NCI-H460 (cell line): ENCODE measurements around the gene ANKRD7. TPM values are rescaled to one million over a fixed set of nuclear protein-coding genes. Genes with fewer than 3 reads are reported as not detected.

Source experiments
- DNase-seq: peaks from one replicate; pipeline ENCODE4 v3.0.0-alpha.2; 2016; ENCODE audit warnings: low read depth; ENCODE audit errors: extremely low read depth
- polyA plus RNA-seq: library from polyadenylated mRNA; depleted of rRNA; stranded (reverse); fragments of >200 nt; gene quantifications from 2 replicates; pipeline ENCODE4 v1.2.3, GENCODE V29; 2014; cell fraction: nucleus; rRNA removed
- total RNA-seq: library from RNA; depleted of rRNA; stranded (reverse); fragments of >200 nt; shearing (Covaris generic); gene quantifications from 2 replicates; pipeline ENCODE4 v1.2.3, GENCODE V29; 2014; rRNA removed

The ANKRD7 gene, protein sequence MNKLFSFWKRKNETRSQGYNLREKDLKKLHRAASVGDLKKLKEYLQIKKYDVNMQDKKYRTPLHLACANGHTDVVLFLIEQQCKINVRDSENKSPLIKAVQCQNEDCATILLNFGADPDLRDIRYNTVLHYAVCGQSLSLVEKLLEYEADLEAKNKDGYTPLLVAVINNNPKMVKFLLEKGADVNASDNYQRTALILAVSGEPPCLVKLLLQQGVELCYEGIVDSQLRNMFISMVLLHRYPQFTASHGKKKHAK
- total RNA-seq, result 0.64 and 0.66 TPM in 2 replicates
- polyA plus RNA-seq, result 0.90 TPM in 1 of 2 replicates, not detected in the other

DNA sequence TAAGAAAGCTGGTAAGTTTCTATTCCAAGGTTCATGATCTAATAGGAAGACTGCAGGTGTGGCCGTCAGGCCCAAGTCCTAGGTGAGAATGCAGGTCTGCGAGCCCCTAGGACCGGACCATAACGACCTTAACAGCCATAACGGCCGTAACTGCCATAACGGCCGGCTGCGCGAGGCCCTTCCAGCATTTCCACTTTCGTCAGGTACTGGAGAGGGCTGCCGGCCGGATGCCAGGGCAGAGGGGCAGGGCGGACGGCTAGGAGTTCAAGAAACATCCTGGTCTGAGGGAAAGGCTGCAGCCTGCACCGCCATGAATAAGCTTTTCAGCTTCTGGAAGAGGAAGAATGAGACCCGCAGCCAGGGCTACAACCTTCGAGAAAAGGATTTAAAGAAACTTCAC, at the start of gene ANKRD7:
ANKRD7 (plus strand) TSS at position 184 of the 400 bp plus-strand sequence; CDS start at position 311, 127 bp downstream.
- DNase-seq, result no peak

DNA sequence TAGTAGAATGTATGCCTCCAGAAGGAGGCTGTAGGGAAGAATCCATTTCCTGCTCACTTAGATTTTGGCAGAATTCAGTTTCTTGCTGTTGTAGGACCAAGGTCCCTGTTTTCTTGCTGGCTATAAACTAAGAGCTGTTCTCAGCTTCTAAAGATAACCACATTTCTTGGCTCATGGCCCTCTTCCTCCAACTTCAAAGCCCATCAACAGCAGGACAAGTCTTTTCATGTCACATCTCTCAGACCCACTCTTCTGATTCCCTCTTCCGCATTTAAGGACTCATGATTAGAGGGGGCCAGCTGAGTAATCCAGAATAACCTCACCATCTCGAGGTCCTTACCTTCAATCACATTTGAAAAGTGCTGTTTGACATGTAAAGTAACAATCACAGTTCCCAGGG, 48.8 kb upstream of the ANKRD7 start:
- no peak for DNase-seq

DNA sequence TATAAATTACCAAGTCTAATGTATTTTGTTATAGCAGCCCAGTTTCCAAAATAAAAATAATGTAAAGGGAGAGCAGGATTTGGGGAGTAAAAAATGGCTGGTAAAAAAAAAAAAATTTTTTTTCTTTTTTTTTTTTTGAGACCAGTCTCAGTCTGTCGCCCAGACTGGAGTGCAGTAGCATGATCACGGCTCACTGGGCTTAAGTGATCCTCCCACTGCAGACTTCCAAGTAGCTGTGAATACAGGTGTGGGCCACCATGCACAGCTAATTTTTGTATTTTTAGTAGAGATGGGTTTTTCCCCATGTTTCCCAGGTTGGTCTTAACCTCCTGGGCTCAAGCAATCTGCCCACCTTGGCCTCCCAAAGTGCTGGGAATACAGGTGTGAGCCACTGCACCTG, 45.3 kb upstream of the ANKRD7 start:
- DNase-seq, result no peak

DNA sequence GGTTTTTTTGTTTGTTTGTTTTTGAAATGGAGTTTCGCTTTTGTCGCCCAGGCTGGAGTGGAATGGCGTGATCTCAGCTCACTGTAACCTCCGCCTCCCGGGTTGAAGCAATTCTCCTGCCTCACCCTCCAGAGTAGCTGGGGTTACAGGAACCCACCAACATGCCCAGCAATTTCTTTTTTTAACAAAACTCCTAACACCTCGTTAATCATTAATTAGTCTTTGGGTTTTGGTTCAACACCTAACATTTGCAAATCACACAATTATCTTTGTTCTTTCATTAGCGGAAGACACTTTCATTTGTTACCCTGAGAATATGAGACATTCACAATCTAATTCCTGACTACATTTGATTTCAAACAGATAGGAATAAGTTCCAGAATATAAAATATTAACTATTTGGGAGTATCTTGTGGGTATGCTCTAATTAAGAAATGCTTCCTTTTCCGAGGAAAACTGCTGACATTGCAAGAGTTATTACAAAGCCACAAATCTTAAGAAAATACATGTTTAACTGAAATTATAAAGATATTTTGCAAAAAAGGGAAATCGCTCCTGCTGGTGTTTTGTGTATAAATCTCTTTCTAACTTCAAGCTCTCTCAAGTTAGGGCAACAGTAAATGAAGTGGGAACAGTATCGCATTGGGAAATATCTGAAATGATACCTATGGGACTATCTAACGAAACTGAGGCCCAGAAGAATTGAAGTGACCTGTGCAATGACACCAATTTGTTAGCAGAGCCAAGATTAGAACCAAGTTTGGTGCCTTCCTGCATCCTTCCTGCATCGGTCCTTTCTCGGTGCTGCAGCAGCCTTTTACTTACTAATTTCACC, 41.7 kb upstream of the ANKRD7 start:
- no peak for DNase-seq

DNA sequence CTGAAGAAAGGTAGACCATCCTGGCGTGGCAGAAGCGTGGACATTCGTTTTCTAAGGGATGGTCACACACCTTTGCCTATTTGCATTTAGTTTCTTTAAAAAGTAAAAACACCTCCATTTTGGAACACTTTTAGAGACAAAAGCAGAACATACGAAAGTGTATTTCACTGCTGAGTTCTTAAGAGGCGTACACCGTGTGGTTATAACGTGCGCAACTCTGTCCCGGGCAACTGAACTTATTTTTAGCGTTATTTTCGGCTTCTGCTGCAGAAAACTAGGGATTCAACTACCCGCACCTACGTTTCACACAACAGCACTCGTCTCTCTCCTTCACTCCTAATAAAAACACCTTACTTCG, 41.1 kb upstream of the ANKRD7 start:
- DNase-seq, result no peak

DNA sequence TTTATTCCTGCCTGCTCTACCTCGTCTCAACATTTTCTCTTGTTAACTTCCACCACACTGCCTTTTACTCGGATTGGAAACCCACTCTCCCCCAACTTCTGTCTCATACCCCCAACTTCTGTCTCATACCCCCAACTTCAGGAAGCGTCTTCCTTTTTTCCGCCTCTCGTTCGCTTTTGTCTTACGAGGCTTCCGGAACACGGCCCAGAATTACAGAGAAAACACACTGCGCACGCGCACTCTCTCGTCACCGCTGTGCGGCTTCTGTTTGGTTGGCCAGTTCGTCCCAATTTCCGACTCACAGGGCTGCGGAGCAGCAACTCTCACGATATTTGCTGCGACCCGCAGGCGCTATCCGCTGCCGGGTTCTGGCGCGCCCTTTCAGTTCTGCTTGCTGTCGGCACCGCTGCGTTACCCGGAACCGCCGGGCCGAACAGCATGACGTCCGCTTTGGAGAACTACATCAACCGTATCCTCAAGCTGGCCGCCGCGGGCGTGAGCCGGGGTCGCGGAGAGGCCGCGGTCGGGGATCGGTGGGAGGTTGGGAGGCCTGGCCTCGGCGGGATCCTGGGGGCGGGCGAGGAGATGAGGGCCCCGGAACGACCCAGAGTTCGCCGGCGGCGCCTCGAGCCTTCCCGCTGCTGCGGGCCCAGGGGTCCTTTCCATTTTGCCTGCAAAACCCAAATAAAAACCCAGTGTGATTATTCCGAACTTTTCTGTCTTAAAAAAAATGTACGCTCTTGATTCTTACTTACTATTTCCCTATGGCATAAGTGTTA, 40.5 kb upstream of the ANKRD7 start, which contains the start of gene LSM8:
LSM8 (plus strand) TSS at position 379 of the 779 bp plus-strand sequence; CDS start at position 439, 60 bp downstream.
- peak; percentile 98 for DNase-seq

DNA sequence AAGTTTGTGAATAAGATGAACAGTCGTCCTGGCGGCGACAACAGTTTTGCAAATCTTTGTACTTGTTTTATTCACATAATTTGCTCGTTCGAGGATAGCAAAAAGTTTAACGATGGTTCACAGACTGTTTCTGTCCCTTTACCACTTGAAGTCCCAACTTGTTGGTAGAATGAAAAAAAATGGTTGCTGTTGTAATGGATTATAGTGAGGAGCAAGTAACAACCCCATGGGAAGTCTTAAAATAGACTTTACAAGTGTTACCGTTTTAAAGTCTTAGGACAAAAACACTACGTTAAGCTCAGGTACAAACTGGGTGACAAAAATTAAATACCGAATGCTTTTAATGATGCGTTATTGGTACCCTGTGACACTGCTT, 40.0 kb upstream of the ANKRD7 start:
- DNase-seq, result no peak

DNA sequence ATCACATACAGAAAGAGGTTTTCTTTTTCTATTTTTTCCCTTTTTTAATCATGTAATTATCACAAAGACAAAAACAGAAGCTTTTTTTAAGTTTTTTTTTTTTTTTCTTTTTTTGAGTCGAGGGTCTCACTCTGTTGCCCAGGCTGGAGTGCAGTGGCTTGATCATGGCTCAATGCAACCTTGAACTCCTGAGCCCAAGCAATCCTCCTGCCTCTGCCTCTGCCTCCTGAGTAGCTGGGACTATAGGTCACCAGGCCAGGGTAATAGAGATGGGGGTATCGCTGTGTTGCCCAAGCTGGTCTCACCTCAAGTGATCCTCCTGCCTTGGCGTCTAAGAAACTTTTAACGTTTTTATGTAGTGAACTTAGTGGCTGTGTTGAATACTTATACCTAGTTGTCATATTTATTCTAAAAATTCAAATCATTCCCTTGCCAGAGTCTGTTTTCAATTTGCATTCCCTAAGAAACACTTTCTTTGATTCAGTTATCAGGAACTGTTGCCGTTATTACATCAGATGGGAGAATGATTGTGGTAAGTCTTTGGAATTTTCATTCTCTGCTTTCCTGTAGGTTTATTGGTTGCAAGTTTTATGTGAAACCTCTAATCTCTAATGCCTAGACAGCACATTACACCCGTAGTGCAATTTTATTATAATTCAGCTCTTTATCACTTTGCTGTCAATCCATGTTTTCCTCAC, 39.2 kb upstream of the ANKRD7 start:
- DNase-seq, result no peak

DNA sequence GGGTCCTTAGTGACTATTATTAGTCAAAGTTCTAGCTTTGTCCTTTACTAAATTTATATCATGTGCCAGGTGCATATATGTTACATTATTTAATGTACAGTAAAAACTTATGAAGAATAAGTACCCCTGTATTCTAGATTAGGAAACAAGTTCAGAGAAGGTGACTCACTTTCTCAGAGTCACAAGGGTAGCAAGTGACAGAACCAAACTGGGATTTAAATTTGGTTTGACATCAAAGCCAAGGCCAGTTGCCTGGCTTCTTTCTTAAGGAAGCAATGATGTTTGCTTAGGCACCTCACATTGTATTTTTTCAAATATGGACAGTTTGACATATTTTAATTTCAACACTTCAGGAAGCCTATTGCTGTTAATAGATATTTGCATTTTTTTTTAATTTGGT, 38.0 kb upstream of the ANKRD7 start:
- no peak for DNase-seq

DNA sequence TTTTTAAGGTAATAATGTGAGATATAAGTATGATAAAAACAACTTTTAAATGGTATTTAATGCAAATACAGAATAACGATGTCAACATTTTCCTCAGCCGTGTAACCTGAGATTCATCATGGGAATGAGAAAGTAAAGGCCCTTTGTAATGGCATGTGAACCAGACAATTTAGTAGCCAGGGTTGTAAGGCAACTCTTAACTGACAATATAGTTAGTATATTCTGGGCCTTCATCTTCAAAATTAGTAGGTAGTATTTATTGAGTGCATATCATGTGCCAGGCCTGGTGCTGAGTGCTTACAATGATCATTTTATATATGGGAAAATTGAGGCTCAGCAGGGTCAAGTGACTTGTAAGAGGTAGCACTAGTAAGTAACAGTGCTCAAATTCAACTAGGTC, 29.9 kb upstream of the ANKRD7 start:
- DNase-seq, result no peak

DNA sequence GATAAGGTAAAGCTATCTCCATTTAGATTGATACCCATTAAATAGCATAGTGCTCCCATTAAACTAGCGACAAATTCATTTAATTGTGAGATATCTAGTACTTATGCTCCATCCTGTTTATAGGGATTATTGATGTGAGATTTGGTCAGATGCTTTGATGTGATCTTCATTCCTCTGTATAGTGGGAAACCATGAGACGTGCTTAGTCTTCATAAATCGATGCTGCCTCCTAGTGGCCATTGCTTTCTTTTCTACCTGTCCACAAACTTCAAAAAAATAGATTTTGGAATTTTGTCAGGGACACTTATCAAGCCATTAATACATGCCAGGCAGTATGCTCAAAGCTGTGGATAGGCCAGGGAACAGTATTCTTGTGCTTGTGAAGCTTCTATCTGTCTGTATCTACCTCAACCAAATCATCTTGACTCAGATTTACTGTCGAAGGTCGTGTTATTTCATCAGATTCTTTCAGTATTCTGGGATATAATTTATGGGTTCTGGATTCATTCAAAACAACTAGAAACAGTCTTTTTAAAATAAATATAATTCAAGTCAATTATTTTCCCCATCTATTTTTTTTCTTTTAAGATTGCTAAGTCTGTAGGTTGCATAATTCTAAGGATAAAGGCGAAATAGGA, 28.5 kb upstream of the ANKRD7 start:
- peak; percentile 60 for DNase-seq

DNA sequence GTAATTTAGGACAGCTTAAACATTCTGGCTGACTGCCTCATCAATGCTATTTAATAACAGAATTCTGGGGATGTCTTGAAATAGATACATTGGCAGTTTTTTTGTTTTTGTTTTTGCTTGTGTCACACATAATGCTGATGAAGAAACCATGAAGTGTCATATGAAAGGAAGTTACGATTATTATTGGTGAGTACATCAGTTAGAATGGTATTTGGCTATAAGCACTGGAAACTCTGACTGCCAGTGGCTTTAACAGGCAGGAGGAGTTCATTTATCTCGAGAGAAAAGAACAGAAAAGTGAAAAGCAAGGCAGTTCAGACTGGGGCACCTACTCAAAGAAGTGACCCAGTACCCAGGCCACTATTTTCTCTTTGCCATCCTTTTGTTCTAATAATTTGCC, 22.4 kb upstream of the ANKRD7 start:
- DNase-seq, result no peak

DNA sequence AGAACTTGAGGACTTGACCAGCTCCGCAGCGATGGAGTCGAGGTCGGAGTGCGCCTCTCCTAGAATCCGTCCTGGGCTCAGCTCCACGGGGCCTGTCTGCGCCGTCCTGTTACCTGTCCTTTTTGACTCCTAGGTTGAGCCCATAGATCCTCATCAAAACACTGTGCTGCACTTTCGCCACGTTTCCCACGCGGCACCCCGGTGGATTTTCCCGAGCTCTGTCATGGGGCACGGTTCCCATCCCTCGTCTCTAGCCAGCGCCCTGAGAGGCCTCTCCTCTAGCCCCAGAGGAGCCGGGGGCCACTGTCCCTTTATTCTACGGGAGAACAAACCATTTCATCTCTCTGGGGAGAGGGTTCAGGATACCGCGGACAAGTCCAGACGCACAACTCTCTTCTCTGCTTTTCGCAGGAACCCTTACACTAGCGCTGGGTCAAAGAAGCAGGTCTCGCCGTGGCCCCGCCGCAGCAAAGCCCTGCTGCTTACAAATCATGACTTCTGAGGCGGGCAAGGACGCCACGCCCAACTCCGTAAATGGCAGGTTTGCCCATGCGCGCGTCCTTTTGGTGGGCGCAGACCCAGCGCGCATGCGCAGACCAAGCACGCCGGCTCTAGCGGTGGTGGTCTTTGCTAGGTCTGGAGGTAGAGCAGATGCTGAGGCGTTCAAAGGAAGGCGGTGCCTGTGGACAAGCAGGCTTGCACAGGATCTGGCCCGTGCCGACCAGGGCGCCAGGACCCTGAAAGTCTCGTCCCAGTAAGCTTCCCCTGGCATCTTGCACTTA, 10.3 kb upstream of the ANKRD7 start:
- DNase-seq, result peak; percentile 58

DNA sequence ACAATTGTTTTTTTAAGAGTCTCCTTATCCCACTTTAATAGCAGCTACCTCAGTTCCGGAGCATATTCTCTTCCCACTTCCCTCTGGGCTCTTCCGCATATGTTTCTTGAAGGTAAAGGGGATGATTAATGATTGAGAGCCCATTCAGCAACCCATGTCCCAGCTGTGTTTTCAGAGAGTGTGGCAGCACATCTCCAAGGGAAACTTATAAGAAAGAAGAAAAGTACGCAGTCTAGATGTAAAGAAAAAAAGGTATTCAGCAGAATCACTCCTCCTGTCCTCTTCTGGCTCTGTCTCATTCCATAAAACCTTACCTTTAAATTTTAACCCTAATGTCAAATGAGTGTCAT, 9.7 kb upstream of the ANKRD7 start:
- DNase-seq, result no peak

DNA sequence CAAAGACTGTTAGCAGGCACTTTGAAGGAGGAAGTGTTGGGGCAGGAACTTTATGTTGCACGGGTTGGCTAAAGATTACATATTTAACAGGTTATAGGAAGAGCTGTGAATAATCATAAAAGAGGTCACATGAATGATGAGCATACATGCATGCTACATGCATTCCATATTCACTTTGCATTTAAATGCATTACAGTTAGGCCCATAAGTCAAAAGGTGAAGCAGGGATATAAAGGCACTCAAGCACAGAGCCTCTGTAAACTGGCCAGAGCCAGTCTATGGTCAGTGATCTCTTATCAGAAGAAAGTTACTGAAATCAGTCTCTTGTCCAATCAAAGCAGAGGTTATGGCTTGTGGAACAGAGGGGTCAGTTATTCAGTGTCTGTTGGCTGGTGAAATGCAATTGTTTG, 7.3 kb upstream of the ANKRD7 start:
- no peak for DNase-seq

DNA sequence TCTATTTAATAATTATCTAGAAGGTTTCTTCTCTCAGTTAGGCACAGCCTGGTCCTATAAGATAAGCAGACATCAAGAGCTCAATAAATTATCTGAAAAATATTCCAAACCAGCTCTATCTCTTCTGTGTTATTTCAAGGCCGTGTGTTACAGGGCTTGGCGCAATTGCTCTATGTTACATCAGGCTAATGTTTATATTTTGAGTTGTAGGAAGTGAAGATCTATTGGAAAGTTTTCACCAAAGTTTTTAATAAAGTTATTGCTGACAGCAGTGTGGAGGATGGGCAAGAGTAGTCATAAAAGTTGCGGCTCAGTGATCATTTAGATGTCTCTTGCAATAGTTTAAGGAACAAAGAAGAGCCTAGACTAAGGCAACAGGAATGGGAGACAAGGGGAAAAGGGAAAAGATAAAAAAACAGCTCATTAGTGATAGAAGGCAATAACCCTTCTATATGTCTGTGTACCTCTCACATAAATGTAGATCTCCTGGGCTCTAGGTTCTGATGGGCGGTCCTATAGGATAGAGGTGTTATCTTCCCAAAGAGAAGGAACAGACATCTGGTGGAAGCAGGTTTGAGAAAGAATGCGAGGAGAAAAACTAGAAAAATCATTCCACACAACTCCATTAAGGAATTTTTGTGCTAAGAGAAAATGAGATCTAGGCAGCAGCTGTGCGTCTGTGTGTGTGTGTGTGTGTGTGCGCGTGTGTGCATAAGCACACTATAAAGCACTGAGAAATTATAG, 5.9 kb upstream of the ANKRD7 start:
- peak; percentile 30 for DNase-seq

DNA sequence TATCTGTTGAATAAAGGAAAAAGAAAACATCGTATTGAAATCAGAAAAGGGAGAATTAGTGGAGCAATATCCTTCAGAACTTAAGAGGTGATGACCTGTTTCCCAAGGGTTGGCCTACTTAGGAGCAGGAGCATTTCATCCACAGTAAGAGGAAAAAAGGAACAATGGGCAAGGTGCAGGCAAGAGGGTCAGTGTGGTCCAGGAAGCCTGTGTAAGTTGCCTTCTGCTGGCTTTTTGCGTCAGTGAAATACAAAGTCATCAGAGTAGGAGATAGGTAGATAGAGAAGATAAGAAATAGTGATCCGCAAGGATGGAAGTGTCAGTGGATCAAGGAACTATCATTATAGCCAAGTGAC, 5.4 kb upstream of the ANKRD7 start:
- no peak for DNase-seq

DNA sequence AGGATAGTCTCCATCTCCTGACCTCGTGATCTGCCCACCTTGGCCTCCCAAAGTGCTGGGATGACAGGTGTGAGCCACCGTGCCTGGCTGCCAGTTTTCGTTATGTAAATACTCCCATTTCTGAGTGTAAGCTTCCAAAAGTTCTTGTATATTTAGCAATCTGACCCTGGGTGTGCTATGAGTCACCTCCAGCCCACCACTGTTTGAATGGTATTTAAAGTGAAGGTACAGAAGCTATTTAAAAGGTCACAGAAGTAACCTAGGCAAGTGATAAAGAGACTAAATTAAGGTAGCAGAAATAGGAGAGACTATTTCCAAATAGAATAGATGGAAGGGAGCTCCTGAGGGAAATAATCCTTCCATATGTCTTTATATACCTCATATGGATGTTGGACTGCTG, 3.9 kb upstream of the ANKRD7 start:
- no peak for DNase-seq

DNA sequence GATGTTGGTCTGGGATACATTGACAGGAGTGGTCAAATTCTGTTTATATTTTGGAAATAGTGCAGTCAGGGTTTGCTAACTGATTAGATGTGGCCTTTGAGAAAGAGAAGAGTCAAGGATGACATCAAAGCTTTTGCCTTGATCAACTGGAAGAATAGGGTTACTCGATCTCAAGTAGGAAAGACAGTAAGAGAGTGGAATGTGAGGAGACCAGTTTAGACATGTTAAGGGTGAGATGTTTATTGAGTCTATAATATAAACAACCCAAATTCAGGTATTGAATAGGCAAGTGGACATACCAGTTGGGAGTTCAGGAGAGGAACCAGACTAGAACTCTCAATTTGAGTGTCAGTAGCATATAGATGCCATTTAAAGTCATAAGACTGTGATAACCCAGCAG, 1.9 kb upstream of the ANKRD7 start:
- DNase-seq, result no peak
